Activated CD4-positive, alpha-beta memory T cell treated with anti-CD3 and anti-CD28 coated beads, Interleukin-2, amount 10 ng/mL, durations not matched to agents 7 days and 5 days (primary cell): Measurements from ENCODE around the gene SNRNP40. TPM values are rescaled to one million over a fixed set of nuclear protein-coding genes. Genes with fewer than 3 reads are reported as not detected.

Experiments
- CTCF ChIA-PET: fragments of 350-600 bp; sonication (Branson Sonifier 250); formaldehyde crosslinking; loops from one replicate; lab custom pipeline; 2021; ENCODE audit warnings: antibody characterized with exemption, inconsistent platforms; lab: Charles Lee
- POLR2A ChIA-PET: fragments of 350-600 bp; sonication (Branson Sonifier 250); formaldehyde crosslinking; loops from one replicate; lab custom pipeline; 2021; ENCODE audit warnings: antibody characterized with exemption; lab: Charles Lee
- DNase-seq: peaks from one replicate; pipeline ENCODE4 v3.0.0-alpha.2; 2020
- H3K27ac Mint-ChIP-seq: one replicate; pipeline ENCODE4 v1.8.0; 2021; ENCODE audit warnings: mild to moderate bottlenecking, mixed read lengths
- H3K27me3 Mint-ChIP-seq: one replicate; pipeline ENCODE4 v1.8.0; 2021; ENCODE audit warnings: mixed read lengths
- H3K36me3 Mint-ChIP-seq: one replicate; pipeline ENCODE4 v1.8.0; 2021; ENCODE audit warnings: low read depth, mixed read lengths
- H3K4me1 Mint-ChIP-seq: one replicate; pipeline ENCODE4 v1.8.0; 2021; ENCODE audit warnings: mixed read lengths
- H3K4me3 Mint-ChIP-seq: one replicate; pipeline ENCODE4 v1.8.0; 2021; ENCODE audit warnings: mild to moderate bottlenecking, mixed read lengths
- H3K9me3 Mint-ChIP-seq: one replicate; pipeline ENCODE4 v1.8.0; 2021; ENCODE audit warnings: mixed read lengths
- total RNA-seq, 2 experiments: library from RNA; stranded (reverse); gene quantifications; one replicate each; pipeline ENCODE4 v1.2.3, GENCODE V29; 2021

SNRNP40 gene
- total RNA-seq, 2 experiments from 2014 or later: 75.7 to 78.0 TPM

DNA sequence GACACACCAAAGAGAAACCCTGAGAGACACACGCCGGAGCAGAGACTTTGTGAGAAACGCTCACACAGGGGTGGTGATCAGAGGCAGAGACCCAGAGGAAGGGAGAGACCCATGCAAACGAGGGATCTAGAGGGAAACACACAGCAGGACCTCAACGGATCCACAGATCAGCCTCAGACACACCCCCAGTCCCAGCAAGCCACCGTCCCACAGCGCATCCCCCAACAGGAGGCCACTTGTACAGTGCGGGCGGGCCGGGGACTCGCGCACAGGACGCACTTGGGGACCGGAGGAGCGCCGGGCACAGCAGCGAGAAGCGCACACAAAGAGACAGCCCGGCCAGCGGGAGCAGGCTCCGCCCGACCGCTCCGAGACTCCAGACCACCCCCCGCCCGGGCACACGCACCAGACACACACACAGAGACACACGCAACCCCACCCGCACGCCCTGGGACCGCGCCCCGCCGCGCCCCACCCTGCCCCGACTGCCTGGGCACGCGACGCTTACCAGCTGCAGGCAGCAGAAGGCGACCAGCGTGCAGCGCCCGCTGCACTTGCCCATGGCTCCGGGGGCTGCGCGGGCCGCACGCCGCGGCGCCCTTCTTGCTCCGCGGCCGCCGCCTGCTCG, 57.5 kb downstream of the SNRNP40 start:
- Mint-ChIP-seq H3K27me3 (peaks cover 51% of the 10 kb centered on the region), H3K9me3 (no peaks in the 10 kb centered on the region), H3K4me1 (peaks cover 19% of the 10 kb centered on the region), H3K27ac (no peak overlapping the region), H3K36me3 (no peaks in the 10 kb centered on the region), H3K4me3 (peak overlapping the region; percentile 25)
- no peak for DNase-seq
- ChIA-PET CTCF (interaction anchor here (0.6 kb wide), 1 partner anchor 8 kb away, joined by 3 read pairs; no protein-coding TSS in a partner anchor), POLR2A (no interaction called here)

DNA sequence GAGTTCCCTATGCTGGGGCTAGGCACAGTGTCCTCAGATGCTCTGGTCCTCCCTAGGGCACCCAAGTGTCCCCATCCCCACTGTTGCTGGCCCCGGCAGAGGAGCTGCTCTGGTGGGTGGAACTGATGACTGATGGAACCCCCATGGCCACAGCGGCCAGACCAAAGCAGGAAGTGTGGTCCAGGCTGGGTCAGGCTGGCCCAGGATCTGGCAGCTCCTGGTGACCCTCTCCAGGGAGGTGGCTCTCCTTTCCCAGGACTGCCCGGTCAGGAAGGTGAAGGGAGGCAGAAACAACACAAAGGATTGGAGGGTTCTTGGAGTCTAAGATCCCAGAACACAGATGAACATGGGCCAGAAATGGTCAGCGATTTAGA, 58.0 kb downstream of the SNRNP40 start:
- no peak overlapping the region for H3K27ac Mint-ChIP-seq
- peaks cover 19% of the 10 kb centered on the region for H3K4me1 Mint-ChIP-seq
- ChIA-PET POLR2A (no interaction called here), CTCF (no interaction called here)
- no peak for DNase-seq
- H3K27me3 Mint-ChIP-seq: peaks cover 51% of the 10 kb centered on the region
- H3K9me3 Mint-ChIP-seq: no peaks in the 10 kb centered on the region
- no peaks in the 10 kb centered on the region for H3K36me3 Mint-ChIP-seq
- H3K4me3 Mint-ChIP-seq: peak overlapping the region; percentile 25

DNA sequence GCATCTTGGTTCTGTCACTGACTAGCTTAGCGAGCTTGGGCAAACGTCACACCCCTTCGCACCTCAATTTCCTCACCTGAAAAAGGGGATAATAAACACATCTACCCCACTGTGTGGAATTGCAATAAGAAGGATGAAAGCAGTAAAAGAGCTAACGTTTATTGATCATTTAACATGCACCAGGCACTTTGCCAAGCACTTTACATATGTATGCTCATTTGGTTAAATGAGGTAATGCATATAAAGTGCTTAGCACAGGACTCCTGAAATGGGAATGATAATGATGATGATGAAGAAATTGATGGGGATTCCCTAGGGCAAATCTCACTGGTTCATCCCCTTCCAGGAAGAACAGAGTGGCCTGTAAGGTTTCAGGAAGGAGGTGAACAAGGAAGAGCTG, 61.7 kb downstream of the SNRNP40 start:
- no peak for DNase-seq
- ChIA-PET CTCF (interaction anchor here (1.2 kb wide), 1 partner anchor 159 kb away, joined by 3 read pairs; no protein-coding TSS in a partner anchor), POLR2A (no interaction called here)
- Mint-ChIP-seq H3K27ac (no peak overlapping the region), H3K36me3 (no peaks in the 10 kb centered on the region), H3K4me3 (no peak overlapping the region), H3K4me1 (peaks cover 6% of the 10 kb centered on the region), H3K9me3 (no peaks in the 10 kb centered on the region), H3K27me3 (peaks cover 38% of the 10 kb centered on the region)

DNA sequence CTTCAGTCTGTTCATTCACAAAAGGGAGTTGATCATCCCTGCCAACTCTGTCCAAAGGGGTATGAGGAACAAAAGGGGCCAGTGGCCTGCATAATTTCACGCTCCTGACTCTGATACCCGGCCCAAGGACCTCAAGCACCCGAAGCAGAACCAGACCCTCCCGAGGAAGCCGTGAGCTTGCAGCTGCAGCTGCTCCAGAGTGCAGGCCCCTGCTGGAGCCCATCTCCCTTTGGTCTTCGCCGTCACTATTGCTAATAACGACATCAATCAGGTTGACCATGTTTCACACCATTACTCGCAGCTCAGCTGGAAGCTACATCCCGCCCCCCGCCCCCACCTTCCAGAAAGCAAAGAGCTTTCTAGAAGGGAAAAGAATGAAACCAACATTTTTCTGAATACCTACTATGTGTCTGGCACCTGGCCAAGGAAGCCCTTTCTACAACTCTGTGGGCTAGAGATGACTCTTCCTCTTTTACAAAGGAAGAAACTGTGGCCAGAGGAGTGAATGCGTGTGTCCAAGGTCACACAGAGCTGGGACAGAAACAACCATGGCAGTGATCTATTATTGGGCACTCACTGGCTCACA, 62.4 kb downstream of the SNRNP40 start:
- Mint-ChIP-seq H3K27ac (no peak overlapping the region), H3K4me3 (no peak overlapping the region), H3K27me3 (peaks cover 37% of the 10 kb centered on the region), H3K36me3 (no peaks in the 10 kb centered on the region), H3K4me1 (peaks cover 5% of the 10 kb centered on the region), H3K9me3 (no peaks in the 10 kb centered on the region)
- no peak for DNase-seq
- POLR2A ChIA-PET: no interaction called here
- CTCF ChIA-PET: no interaction called here

DNA sequence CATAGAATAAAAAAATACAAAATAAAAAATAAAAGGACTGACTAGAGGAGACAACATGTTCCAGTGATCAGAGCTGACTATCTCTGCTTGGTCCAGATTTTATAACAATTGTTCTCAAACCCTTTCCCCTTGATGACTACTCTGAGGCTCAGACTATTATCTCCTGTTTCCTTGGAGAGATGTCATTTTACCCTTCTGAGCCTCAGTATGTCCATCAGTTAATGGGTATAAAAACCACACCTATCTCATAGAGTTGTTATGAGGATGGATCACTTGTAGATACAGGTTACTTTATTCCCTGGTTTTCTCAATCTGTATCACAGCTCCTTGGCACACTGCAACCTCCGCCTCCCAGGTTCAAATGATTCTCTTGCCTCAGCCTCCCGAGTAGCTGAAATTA, 63.9 kb downstream of the SNRNP40 start:
- Mint-ChIP-seq H3K27ac (no peak overlapping the region), H3K27me3 (peaks cover 23% of the 10 kb centered on the region), H3K36me3 (no peaks in the 10 kb centered on the region), H3K9me3 (no peaks in the 10 kb centered on the region), H3K4me1 (no peaks in the 10 kb centered on the region), H3K4me3 (no peak overlapping the region)
- DNase-seq: no peak
- ChIA-PET CTCF (interaction anchor here (0.8 kb wide), 1 partner anchor 40 kb away, joined by 3 read pairs; no protein-coding TSS in a partner anchor), POLR2A (no interaction called here)

DNA sequence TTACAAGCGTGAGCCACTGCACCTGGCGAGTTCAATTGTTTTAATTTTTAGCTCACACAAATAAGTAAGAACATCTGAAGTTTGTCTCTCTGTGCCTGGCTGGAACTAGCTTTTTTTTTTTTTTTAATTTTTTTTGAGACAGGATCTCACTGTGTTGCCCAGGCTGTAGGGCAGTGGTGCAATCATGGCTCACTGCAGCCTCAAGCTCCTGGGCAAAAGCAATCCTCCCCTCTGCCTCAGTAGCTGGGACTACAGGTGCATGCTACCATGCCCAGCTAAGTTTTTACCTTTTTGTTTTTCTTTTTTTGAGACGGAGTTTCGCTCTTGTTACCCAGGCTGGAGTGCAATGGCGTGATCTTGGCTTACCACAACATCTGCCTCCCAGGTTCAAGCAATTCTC, 64.8 kb downstream of the SNRNP40 start:
- H3K27ac Mint-ChIP-seq: no peak overlapping the region
- H3K36me3 Mint-ChIP-seq: no peaks in the 10 kb centered on the region
- DNase-seq: no peak
- POLR2A ChIA-PET: no interaction called here
- H3K4me1 Mint-ChIP-seq: peaks cover 1% of the 10 kb centered on the region
- CTCF ChIA-PET: no interaction called here
- no peak overlapping the region for H3K4me3 Mint-ChIP-seq
- peaks cover 18% of the 10 kb centered on the region for H3K27me3 Mint-ChIP-seq
- H3K9me3 Mint-ChIP-seq: no peaks in the 10 kb centered on the region

DNA sequence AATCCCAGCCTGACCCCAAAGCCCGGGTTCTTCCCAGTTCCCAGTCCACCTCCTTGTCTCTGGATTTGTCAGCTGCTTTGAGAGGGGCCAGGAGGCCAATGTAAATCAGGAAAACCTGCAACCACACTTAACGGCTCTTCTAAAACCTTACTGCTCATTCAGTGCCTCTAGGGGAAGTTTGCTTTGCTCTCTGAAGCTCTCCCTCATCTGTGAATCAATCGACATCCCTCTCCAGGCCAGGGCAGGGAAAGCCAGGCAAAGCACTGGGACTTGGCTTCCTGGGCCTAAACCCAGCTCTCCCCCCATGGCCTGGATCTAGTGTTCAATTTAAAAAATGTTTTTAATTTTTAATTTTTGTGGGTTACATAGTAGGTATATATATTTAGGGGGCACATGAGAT, 66.2 kb downstream of the SNRNP40 start:
- ChIA-PET POLR2A (no interaction called here), CTCF (interaction anchor here (1.2 kb wide), 1 partner anchor 36 kb away, joined by 3 read pairs; no protein-coding TSS in a partner anchor)
- Mint-ChIP-seq H3K36me3 (no peaks in the 10 kb centered on the region), H3K9me3 (no peaks in the 10 kb centered on the region), H3K27ac (no peak overlapping the region), H3K4me3 (no peak overlapping the region), H3K27me3 (peaks cover 9% of the 10 kb centered on the region), H3K4me1 (peaks cover 1% of the 10 kb centered on the region)
- DNase-seq: no peak

DNA sequence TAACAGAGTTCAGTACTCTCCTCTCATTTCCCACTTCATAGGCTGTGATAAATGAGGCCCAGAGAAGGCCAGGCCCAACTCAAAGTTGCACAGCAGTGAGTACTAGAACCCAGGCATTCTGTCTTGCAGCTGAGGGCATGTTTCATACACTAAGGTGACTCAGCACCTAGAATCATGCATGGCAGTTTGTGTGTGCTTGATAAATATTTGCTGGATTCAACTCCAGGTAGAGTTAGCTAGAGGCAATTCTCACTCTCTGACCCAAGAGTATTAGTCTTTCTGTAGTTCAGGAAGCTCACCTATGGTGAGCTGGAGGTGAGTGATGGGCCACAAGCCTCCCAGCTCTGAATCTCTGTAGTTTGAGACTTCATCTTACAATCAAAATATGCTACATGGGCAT, 67.6 kb downstream of the SNRNP40 start:
- Mint-ChIP-seq H3K27me3 (peaks cover under 1% of the 10 kb centered on the region), H3K4me3 (no peak overlapping the region), H3K4me1 (peaks cover 1% of the 10 kb centered on the region), H3K36me3 (no peaks in the 10 kb centered on the region), H3K9me3 (no peaks in the 10 kb centered on the region), H3K27ac (no peak overlapping the region)
- DNase-seq: no peak
- ChIA-PET POLR2A (no interaction called here), CTCF (no interaction called here)

DNA sequence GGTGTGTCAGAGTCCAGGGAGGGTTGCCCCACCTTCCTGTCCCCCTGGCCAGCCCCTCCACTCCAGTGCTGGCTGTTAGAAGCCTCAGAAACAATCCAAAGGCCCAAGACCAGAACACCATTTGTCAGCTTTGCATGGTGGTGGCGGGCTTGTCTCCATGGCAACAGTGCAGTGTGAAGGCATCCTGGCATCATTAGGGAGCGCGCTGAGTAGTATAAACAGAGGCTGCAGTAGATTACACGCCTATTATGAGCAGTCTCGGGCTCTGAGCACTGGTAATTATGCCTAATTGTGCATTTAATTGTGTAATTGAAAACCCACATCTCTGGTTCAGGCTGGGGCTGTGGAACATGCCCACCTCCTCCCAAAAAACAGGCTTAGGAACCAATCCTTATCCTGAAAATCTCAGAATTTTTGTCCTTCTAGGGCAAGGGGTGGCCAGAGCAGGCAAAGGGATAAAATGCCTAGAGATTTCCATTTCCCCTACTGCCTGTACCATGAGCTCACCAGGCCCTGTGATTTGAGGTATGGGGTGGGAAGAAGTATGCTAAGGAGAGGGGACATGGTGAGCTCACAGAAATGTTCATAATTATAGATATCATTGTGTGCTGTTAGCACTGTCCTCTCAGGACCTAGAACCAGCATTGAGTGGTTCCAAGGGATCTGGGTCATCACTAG, 68.6 kb downstream of the SNRNP40 start:
- no peak for DNase-seq
- CTCF ChIA-PET: no interaction called here
- Mint-ChIP-seq H3K27me3 (no peaks in the 10 kb centered on the region), H3K9me3 (no peaks in the 10 kb centered on the region), H3K4me3 (no peak overlapping the region), H3K27ac (no peak overlapping the region), H3K36me3 (no peaks in the 10 kb centered on the region), H3K4me1 (peaks cover 1% of the 10 kb centered on the region)
- POLR2A ChIA-PET: no interaction called here

DNA sequence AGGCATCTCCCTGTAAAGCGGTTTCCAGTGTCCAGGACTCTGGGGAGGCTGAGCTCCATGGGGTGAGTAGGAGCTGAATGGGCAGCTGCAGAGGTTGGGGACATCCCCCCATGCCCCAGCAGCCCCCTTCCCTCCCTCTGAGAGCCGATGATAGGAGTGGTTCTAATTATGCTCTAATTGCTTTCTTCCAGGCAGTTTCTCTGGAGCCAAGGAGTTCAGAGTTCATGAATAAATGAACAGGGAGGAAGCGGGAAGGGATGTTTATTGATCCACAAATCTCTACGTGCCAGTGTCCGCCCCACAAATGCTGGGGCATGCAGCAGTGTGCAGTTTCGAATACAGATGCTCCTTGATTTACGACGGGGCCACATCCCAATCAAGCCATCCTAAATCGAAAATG, 72.5 kb downstream of the SNRNP40 start:
- CTCF ChIA-PET: no interaction called here
- H3K27me3 Mint-ChIP-seq: no peaks in the 10 kb centered on the region
- peaks cover 1% of the 10 kb centered on the region for H3K4me1 Mint-ChIP-seq
- no peak overlapping the region for H3K27ac Mint-ChIP-seq
- DNase-seq: no peak
- POLR2A ChIA-PET: no interaction called here
- H3K9me3 Mint-ChIP-seq: no peaks in the 10 kb centered on the region
- H3K4me3 Mint-ChIP-seq: no peak overlapping the region
- no peaks in the 10 kb centered on the region for H3K36me3 Mint-ChIP-seq

DNA sequence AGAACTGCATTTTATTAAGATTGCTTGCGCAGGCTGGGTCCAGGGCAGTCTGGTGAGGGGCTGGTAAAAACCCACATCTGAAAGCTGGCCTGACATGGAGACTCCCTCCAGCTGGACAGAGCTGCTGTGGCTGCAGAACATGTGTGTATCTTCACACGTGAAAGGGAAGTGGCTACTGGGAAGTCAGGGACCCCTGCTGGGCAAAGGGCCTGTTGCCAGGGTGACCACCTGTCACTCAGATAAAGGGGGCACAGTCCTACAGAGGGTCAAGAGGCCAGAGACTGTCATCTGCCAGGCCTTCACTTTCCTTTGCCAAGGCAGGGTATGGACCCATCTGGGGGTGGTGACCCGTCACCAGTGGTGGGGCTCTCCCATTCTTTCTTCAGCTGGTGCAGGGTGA, 74.4 kb downstream of the SNRNP40 start:
- H3K36me3 Mint-ChIP-seq: no peaks in the 10 kb centered on the region
- H3K9me3 Mint-ChIP-seq: no peaks in the 10 kb centered on the region
- DNase-seq: no peak
- no peak overlapping the region for H3K4me3 Mint-ChIP-seq
- ChIA-PET CTCF (no interaction called here), POLR2A (no interaction called here)
- peaks cover 1% of the 10 kb centered on the region for H3K4me1 Mint-ChIP-seq
- no peaks in the 10 kb centered on the region for H3K27me3 Mint-ChIP-seq
- no peak overlapping the region for H3K27ac Mint-ChIP-seq

DNA sequence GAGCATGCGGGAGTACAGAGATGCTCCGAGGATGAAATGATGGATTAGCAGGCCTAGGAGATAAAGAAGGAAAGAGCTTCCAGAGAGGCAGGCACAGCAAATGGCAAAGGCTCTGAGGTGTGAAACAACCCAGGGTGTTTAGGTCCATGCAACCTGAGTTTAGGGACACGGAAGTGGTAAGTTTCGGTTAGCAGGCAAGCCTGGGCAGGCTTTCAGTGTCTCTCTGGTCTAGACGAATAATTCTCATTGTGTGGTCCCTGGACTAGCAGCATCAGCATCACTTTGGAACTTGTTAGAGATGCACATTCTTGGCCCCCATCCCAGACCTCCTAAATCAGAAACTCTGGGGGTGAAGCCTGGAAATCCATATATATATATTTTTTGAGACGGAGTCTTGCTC, 75.5 kb downstream of the SNRNP40 start:
- Mint-ChIP-seq H3K9me3 (no peaks in the 10 kb centered on the region), H3K36me3 (no peaks in the 10 kb centered on the region), H3K27me3 (no peaks in the 10 kb centered on the region), H3K27ac (no peak overlapping the region), H3K4me1 (no peaks in the 10 kb centered on the region), H3K4me3 (no peak overlapping the region)
- no peak for DNase-seq
- ChIA-PET POLR2A (no interaction called here), CTCF (no interaction called here)

DNA sequence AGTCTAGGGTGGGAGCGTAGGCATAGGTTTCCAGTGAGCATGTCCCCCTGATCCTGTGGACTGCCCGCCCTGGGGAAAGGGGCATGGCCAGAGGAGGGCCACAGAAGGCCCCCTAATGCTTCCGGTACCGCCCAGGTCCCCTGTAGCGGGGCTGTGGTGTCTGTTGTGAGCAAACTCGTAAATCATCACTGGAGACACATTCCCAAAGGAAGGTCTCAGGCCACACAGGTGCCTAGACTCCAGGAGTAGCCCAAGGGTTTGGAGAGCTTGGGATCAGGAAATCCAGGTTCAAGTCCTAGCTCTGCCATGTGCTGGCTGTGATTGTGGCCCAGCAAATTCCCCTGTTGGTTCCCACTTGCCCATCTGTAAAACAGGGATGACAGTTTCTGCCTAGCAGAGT, 77.1 kb downstream of the SNRNP40 start:
- POLR2A ChIA-PET: no interaction called here
- CTCF ChIA-PET: no interaction called here

More for the DNA sequence above, 77.1 kb downstream of the SNRNP40 start:
- Mint-ChIP-seq H3K36me3 (no peaks in the 10 kb centered on the region), H3K4me1 (no peaks in the 10 kb centered on the region), H3K27ac (no peak overlapping the region), H3K27me3 (peaks cover 1% of the 10 kb centered on the region), H3K9me3 (no peaks in the 10 kb centered on the region), H3K4me3 (no peak overlapping the region)
- DNase-seq: no peak
